G401.6 (cell line): ENCODE data around the gene TMEM233.

Experiments
- FAIRE-seq: peaks from 2 replicates; lab custom pipeline; 2012; peaks lifted over from hg19 to GRCh38; lab: Jason Lieb, UNC

TMEM233 gene

GRCh38 chr12:119681728-119682638 lies 88.4 kb downstream of the TMEM233 start:
- no peak for FAIRE-seq

DNA sequence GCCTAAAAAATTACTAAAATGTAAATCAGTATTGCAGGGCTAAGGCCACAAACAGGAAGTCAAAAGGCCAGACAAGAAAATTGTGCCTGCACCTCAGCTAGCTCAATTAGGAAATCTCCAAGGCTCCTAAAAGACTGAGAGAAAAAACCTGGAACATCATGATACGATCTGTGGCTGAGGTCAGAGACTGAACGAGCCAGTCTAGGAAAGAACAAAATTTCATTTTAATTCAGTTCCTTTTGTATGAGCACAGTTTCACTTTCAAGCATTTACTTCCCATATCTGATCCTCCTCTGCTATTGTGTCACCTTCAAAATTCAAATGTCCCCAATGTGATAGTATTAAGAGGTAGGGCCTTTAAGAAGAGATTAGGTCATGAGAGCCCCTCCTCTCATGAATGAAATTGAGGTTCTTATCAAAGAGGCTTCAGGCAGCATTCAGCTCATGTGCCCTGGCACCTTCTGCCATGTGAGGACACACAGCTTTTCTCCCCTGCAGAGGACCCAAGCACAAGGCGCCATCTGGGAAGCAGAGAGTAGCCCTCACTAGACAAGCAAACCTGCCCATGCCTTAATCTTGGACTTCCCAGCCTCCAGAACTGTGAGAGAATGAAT lies 89.2 kb downstream of the TMEM233 start:
- FAIRE-seq: no peak

DNA sequence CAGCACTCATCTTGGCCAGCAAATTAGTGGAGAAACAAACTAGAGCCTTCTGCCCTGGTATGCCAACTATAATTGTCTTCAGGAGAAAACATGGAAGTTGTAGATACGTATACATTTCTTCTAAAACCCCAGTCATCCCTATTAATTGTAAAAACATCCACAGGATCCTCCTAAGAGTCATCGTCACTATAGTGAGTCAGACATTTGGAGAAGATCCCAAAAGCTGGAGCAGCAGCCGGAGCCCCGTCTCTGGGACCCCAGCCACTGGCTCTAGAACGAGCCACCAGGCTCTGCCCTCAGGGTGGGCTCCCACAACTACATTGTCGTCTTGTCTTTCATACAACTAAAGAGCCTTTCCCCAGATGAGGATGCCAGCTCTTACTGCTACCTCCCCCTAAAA lies 89.8 kb downstream of the TMEM233 start:
- no peak for FAIRE-seq

- no peak for FAIRE-seq
These were observed 90.2 kb downstream of the TMEM233 start for GRCh38 chr12:119683816-119684215.

- FAIRE-seq: no peak
These were observed 91.3 kb downstream of the TMEM233 start for GRCh38 chr12:119684711-119685369.

GRCh38 chr12:119685375-119685774 lies 91.8 kb downstream of the TMEM233 start:
- FAIRE-seq: no peak

GRCh38 chr12:119686355-119686754 lies 92.8 kb downstream of the TMEM233 start:
- no peak for FAIRE-seq

DNA sequence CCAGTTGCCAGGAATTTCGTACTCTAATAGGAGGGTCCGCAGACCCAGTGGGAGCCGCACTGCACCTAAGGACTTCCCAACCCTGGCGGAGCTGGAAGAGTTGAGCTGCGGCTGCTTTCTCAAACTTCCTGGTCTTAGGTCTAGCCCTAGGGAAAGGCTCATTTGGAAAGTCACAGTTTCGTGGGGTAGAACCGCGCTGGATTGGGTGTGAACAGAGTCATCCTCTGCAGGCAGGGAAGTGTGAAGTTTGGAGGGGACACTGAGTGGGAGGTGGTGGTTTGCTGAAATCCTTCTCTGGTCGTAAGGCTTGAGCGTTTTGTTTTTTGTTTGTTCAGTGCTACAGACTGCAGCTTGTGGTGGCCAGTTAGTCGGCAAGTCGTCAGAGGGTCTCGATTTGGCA lies 93.2 kb downstream of the TMEM233 start:
- no peak for FAIRE-seq

GRCh38 chr12:119687406-119687805 lies 93.8 kb downstream of the TMEM233 start:
- no peak for FAIRE-seq

GRCh38 chr12:119687879-119688278 lies 94.3 kb downstream of the TMEM233 start:
- no peak for FAIRE-seq

DNA sequence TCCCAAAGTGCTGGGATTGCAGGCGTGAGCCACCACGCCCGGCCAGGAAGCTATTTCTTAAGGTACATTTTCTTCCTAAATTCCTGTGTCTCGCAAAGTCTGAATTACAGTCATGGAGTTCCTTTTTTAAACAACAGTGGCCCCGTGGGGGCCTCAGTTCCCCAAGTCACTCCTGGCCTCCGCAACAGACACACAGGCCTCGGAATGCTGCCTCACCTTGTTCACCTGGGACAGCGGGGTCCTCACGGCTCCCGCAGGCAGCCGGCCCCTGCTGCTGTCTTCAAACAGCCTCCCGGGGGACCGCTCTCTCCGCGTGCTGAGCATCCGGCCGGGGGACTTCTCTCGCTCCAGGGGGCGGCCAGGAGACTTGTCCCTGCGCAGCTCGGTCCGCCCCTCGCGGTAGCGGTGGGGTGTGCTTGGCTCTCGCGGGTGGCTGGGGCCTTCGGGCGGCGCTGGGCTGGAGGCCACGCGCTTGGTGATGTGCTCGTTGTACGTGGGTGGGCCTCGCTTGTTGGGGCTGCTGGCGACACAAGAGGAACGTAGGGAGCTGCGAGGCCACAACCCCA lies 96.4 kb downstream of the TMEM233 start:
- no peak for FAIRE-seq

DNA sequence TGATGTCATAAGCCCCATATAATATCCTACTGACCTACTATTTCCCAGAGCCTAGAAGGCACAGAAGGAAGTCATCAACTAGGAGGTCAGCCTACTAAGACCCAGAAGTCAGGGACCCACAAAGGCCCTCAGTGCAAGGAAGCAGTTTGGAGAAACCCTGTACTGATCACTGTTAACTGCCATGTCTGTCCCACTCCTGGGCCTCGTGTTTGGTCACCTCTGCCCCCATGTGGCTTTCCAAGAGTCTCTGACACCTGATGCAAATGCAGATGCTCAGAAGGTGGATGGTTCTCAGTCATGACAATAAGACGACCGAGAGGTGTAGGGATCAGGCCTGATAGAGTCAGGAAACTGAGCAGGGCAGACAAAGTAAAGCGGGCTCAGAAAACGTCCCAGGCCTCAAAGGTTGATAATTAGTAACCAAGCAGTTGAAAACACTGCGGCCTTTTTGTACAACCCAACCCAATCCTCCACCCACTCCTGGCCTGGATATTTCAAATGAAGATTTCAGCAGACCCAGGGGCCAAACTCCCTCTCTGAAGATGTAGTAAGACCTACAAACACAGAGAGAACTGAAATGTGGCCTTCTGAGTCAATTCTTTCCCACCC lies 97.7 kb downstream of the TMEM233 start:
- no peak for FAIRE-seq

DNA sequence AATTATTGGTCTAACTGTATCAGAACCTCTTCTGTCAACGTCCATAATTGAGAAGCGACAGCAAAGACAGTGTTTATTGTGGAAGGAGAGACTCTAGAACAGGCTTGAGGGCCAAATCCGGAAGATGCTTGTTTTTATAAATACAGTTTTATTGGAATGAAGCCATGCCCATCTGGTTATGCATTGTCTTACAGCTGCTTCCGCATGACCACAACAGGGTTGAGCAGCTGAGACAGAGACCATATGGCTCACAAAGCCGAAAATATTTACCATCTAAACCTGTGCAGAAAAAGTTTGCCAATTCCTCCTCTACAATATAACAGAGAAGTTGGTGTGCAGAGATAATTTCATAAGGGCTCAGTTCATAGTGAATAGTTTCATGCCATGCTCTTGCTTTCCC lies 98.8 kb downstream of the TMEM233 start:
- FAIRE-seq: no peak
